GM21526 (cell line): ENCODE data around the gene CTIF.

Source experiments
- ATAC-seq: cut with Tn5 transposase; IDR thresholded peaks from one replicate; pipeline ENCODE4 v1.9.1; 2021; ENCODE audit warnings: moderate library complexity; ENCODE audit not compliant: unreplicated experiment, low FRiP score

Gene CTIF

DNA sequence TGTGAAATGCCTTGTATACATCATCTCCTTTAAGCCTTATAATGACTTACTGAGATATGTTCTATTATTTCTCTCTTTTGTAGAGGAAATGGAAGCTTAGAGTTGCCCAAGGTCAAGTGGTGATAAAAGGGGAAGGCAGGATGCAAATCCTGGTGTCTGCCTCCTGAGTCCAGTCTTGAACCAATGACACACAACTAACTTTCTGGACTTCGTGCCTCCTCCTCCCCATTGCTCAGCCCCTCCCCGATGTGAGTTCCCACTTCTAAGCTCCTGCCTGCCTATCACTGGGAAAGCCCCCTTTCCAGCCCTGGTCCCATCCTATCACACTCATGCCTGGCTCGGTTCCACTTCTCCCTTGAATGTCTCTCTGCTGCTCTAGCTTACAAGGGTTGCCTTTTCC lies 6.9 kb upstream of the CTIF start:
- ATAC-seq, result no peak

DNA sequence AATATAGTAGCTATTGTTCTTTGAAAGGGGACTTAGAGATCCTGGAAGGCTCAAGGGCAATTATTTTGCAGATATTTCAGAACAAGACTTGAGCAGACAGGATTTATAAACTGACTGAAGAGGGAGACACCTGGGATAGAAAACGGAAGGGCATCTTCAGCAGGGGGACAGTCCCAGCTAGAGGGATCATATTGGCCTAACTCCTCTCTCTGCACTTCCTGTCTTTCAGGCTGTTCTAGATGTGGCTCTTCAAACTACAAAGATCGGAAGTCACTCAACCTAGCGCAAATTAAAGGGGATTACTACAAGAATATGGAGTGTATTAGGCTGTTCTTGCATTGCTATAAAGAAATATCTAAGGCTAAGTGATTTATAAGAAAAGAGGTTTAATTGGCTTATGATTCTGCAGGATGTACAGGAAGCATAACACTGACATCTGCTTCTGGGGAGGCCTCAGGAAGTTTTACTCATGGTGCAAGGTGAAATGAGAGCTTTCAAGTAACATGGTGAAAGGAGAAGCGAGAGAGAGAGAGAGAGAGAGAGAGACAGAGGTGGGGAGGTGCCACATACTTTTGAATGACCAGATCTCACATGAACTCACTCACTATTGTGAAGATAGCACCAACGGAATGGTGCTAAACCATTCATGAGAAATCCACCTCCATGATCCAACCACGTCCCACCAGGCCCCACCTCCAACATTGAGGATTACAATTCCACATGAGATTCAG lies 5.3 kb upstream of the CTIF start:
- ATAC-seq, result no peak

DNA sequence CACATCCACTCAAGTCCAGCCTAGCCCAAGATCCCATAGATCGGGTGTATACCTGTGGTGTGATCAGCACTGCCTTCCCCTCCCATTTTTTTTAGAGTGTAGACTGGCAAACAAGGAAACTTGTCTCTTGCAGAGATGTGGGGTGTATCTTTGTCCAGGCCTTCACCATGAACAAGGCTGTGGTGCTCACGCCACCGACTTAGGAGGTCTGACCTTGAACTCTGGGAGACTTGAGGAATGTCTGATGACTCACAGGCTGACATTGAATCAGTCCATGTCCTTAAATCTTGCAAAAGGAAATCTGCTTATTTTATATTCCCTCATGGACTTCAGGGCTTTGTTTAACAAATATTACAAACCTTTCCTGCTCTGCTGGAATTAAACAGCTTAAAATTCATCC lies 4.5 kb upstream of the CTIF start:
- ATAC-seq, result no peak

DNA sequence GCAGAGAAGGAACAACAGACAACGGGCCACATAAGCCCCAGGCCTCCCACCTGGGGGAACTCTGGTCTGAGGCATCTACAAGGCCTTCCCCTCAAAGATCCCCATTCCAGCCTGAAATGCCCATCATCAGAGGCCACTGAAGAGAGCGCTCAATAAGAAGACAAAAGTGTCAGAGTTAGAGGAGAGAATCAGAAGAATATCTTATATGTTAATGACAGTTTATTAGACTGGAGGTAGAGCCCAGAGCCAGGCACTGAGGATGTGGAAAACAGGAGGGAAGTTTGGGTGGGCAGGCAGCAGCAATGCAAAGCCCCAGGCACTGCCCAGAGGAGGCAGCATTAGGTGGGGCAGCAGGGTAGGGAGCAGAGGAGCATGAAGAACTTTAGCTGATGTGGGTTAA lies 2.9 kb upstream of the CTIF start:
- ATAC-seq, result no peak

DNA sequence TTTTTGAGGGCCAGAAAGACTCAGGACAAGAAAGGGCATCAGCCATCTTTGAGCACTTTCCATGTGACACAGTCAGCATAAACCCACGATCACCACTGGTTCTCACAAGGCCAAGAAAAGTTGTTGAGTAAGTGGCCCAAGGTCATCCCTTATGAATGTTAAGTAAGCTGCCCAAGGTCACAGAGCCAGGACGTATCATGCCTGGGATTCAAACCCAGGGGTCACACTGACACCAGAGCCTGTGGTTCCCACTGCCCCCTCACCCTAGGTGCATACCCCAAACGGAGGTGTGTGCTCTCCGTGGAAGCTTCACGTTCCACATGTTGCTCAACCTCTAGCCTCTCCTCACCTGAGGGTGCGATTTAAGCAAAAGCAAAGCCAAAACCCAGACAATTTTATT lies 2.3 kb upstream of the CTIF start:
- no peak for ATAC-seq

DNA sequence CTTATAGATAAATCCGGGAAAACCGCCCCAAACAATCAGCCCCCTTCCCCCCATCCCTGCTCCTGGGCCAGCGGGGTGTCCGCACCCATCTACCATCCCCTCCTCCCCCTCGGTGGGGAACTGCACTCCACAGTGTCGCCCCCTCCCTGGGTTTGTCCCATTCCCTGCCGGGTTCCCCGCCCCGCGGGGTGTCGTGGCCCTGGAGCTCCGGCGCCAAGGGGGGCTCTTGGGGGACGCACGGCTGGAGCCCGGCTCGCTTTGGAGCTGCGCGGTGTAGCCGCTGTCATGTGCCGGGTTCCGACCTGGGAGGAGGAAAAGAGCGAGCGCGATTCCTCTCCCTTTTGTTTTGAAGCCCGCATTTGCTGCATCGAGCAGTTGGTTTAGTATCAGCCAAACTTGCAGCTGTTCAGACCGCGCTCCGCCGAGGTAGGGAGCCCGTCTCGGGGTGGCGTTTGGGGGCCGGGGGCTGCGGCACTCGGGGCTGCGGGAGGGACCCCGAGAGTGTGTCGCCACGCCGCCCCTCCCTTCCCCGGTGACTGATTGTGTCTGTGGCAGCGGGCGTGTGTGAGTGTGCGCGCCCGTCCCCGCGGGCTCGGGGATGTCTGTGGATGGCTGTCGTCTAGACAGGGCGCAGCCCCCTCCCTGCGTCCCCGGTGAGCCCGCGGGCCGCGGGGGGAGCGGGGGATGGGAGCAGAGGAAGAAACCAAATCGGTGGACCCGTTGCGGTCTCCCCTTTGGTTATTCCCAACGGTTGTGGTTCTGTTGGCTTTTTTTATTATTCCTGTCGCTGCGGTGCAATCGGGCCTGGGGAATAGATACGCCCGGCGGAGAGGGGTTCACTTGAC lies 797 bp downstream of the CTIF start:
- ATAC-seq, result no peak

DNA sequence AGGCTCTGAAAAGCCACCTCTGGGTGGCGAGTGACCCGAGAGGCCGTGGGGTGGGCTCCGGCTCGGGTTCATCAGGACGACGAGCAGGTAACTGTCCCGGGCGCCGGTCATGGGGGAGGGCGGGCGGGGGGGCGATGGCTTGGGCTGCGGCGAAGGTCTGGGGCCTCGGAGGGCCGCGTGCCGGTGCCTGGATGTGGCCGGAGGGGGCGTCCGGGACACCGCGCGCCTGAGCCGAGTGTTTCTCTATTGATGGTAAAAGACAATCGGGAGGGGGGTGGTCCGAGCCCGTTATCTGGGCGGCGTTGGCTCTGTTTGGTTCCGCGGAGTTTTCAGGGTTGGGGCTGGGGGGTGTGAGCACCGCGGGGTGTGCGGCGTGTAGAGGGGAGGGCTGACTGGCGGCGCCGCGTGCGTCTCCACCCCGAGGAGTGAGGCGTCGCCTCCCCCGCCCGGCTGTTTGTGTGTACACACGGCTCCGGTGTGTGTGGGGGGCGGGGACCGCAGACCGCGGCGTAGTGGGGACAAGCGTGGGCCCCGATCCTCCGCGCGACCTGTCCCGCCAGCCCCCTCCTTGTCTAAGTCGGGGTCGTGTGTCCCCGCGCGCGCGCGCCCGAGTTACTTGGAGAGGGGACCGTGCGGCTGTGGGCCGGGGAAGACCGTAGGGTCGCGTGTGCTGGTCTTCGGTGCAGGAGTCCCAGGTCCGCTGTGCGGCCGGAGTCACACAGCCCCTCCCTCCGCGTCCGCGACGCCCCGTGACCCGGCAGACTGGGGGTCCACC lies 1.6 kb downstream of the CTIF start:
- ATAC-seq, result peak; percentile 44

DNA sequence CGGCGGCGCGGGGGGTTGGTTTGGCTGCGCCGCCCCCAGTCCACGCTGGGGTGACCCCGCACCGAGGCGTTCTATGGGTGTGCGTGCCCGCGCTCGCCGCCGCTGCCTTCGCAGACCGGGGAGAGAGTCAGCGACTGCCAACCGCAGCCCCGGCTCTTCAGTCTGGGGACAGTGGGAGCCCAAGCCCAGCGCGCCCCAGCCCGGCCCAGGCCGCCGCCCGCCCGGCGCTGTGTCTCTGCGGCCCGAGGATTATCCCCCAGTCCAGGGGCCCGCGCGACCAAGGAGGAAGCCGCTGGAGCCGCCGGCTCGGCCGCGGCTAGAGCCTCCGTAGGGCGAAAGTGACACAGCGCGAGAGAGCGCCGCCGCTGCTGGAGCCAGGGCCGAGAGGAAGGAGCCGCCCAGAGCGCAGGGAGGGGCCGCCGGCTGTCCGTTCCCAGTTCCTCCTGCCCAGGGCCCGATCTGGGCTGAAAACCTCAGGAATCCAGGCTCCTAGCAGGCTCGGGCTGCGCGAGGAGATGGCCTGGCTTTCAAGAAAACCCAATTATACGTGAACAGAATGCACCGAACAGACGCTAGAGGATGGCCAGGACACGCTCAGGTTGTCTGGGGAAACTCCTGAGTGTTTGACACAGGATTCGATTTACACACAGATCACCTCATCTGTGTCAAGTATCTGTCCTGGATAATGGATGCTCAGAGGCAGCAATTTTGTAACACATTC lies 2.4 kb downstream of the CTIF start:
- peak; percentile 56 for ATAC-seq

DNA sequence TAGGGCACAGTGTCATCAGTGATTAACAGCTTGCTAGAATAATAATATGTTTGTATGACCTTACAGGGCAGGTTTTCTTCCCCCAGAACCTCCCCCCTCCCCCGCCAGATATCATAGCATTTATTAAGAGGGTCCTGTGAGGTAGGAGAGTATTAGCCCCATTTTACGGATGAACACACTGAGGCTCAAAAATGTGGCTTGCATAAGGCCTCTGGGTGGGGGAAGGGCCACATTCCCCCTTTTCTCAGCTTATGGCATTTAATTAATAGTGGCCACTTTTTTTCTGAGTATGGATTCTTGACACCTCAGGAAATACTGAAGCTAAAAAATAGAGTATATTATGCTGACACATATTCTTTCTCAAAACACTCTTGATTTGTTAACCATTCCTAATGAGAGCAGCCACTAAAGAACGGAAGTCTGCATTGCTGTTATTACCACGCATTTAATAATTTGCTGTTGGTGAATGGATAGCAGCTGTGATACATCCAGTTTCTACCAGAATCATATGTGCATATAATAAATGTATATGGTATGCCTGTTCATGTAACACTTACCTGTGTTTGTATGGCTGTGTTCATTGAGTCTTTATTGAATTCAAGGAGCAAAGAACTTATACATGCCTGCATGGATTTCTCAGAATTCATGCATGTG lies 3.0 kb downstream of the CTIF start:
- no peak for ATAC-seq

DNA sequence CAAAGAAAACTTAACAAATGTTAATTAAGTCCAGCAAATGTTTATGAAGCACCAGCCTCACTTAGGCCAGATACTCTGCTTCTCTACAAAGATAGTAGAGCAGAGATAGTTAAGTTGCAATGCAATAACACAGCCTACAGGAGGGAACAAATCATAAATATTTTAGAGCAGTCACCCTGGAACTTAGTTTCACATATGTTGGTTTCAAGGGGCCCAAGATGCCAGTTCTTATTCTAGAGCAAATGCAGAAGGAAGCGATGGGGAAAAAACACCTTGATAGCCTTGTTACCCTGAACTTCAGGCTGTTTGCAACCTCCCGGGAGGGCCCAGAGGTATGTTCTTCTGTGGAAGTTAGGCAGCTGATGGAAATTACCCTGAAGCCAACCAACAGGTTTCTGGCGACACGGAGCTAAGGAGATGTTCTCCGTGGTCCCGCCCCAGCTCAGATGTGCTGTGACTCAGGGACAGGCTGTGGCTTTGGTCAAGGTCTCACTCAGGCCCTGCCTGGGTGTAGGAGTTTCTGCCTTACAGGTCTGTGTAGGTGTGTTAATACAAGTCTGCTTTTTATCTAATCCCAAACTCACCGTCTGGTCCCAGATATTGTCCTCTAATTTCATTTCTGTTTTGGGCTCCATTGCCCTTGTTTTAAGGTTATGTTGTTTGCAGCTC lies 3.8 kb downstream of the CTIF start:
- no peak for ATAC-seq

DNA sequence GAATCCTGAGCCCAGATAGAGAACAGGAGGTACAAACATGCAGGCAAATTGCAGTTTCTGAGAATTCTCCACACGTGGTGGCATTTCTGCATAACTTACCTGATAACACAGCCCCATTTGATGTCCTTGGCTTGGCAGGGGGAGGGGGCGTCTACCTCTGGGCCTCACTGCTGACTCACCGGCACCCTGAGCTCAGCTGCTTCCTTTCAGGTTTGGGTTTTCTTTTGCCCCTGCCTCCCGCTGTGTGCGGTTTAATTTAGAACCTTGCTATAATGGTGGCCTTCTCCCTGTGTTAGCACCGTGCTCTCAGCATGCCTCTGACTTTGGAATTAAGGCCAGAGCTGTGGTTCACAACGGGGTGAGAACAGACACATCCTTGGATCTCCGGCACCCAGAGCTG lies 4.4 kb downstream of the CTIF start:
- ATAC-seq, result no peak

DNA sequence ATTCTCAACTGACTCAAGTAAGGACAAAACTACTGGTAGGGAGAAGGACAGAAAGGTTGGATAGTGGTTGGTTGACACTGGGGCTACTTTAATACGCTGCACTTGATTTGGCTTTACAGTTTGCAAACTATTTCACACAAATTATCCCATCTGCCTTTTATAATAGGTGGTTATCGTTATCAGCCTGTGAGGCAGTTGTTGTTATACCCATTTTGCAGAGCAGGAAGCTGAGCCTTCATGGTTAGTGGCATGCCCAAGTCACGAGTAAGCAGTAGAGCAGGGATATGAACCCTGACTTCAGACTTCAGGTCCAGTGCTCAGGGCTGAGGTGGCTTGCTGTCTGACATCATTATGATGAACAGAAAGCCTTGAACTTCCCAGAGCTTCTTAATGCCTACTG lies 5.3 kb downstream of the CTIF start:
- ATAC-seq, result no peak

DNA sequence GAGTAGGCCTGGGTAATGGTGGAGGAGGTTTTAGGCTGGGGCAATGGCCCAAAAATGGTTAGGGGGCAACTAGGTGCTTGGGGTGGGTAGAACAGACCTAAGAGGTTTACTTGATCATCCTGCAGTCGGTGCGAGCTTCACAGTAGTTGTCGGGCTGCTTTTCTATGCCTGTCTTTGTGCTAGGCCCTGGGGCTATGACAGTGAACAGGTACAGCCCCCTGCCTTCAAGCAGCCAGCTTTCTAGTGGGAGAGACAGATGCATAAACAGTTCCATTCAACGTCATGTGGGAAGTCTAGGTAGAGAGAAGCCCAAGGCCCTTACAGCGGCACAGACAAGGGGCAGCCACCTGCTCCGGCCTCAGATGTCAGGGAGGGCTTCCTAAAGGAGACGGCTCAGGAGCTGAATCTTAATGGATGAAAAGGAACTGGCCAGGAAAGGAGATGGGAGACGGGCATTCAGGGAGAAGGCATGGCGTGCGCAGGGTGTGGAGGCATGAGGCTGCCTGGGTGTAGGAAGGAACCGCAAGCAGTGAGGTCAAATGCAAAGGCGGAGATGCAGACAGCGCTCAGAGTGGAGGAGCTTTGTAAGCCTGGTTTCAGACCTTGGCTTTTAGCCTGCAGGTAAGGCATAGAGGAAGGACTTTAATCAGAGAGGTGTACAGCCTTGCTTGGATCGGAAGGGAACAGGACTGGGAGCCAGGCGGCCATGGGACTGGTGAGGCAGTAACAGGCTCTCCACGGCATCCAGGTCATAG lies 6.0 kb downstream of the CTIF start:
- no peak for ATAC-seq

DNA sequence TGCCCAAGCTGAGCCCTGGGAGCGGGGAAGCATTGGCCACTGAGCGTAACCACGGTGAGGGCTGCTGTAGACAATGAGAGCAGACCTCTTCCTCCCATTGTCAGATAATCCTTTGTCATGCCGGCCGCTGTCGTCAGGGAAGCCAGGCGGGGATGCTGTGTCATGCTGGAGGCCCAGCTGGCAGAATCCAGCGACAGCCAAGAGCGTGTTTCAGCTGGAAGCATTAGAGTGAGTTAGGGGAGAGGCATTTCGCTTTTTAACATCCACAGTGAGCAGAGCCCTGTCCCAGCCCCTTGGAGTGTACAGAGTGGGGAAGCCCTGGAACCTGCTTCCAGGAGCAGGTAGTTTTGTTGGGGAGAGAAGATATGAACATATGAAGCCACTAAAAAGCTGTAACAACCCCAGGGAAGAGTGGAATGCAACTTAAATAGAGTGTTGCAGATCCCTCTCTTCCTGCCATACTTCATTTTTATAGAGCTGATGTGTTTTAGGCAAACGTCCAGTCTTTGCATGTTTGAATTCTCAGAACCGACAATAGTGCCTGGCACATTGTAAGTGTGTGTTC lies 7.0 kb downstream of the CTIF start:
- no peak for ATAC-seq

DNA sequence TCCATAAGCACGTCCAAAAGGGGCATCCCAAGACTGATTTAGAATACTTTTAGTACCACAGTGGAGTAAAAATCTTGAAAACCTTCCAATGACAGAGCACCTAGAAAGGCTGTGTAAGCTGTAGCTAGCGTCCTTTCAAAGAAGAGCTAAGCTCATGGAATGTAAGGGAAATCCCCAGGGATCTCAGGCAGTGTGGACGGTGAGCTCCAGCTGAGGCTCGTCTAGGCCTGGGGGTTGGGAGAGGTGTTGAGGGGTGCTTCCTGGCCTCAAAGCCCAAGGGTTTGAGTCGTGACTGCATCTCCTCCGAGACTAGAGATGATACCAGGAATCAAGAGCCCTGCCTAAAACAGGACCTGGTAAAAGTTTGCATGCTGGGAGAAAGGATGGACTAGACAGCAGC lies 7.6 kb downstream of the CTIF start:
- no peak for ATAC-seq

DNA sequence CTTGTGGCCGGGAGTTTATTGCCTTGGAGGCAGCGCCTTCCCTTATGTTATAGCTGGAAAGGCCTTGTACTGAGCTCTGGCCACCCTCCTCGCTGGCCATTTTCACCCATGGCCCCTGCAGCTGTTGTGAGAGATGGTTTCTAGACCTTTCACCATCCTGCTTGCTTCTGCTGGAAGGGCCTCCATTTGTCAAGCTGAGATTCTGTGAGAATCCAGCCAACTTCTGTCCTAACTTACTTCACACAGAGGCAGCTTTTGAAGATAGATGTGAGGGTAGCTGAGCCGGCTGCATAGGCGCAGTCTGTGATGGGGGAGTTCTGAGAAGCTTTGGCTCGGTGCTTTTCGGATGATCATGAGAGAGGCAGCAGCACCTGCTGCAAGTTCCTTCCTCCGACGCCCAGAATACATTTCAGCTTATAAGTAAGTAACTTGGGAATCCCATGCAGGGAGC lies 8.7 kb downstream of the CTIF start:
- ATAC-seq, result no peak

DNA sequence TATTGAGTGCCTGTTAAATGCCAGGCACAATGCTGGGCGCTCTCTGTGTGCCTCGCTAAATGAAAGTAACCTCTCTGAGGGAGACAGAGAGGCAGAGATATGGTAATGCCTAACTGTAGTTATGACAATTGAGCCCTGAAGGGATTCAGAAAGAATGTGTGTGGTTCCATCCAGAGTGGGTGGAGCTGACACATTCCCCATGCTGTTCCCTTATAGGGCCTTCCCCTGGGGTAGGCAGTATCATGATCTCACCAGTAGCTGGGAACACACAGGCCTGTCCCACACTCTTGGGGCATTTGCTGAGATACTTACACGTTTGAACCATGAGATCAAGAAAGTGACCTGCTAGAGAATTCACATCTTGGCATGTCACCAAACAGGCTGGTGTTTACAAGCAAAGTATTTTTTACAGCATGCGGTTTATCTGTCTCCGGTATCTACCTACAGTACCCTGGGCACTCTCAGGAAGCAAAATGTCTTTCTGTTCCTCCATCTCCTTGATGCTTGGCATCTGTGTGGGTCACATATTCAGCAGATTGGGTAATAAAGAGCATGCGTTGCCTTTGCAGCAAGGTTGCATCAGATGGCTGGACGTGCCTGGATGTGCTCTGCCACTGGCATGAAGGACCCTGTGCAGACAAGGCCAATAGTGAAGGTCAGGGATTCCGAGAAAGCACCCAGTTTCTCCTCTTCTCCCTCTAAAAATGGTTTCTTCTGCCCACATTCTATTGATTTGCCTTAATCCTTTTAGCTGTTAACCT lies 9.4 kb downstream of the CTIF start:
- no peak for ATAC-seq

DNA sequence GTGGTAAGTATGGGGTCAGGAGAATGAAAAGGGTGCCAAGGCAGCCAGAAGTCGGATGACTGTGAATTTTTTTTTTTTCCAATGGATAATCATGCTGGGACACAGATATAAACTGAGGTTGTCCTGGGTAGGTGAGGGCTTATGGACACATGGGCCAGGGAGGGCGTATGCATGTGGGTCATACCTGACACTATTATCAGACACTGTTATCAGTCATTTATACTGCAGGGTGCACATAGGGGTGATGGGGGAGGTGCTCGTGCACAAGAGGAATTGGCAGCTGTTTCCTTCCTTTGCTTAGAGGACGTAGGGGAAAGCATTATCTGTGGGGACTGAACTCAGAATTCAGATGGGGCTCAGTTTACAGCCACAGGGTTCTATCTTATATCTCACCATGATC lies 10.1 kb downstream of the CTIF start:
- ATAC-seq, result no peak
